Mesothelial cell of epicardium (in vitro differentiated cells): ENCODE data around the gene KIAA0825. TPM values are rescaled to one million over a fixed set of nuclear protein-coding genes. Genes with fewer than 3 reads are reported as not detected.

Source experiments
- DNase-seq, 2 experiments: peaks; one replicate each; pipeline ENCODE4 v3.0.0; 2021; ENCODE audit warnings: low spot score in 2 of 2; ENCODE audit not compliant: unreplicated experiment in 2 of 2
- H3K27ac Mint-ChIP-seq: 2 replicates; pipeline ENCODE4 v1.8.0; 2021; ENCODE audit warnings: mixed read lengths
- H3K27me3 Mint-ChIP-seq: 2 replicates; pipeline ENCODE4 v1.8.0; 2021; ENCODE audit warnings: low read depth, mixed read lengths
- H3K36me3 Mint-ChIP-seq: 2 replicates; pipeline ENCODE4 v1.8.0; 2021; ENCODE audit warnings: mixed read lengths
- H3K4me1 Mint-ChIP-seq: 2 replicates; pipeline ENCODE4 v1.8.0; 2021; ENCODE audit warnings: mixed read lengths
- H3K4me3 Mint-ChIP-seq: 2 replicates; pipeline ENCODE4 v1.8.0; 2021; ENCODE audit warnings: mild to moderate bottlenecking, moderate library complexity, mixed read lengths
- H3K9me3 Mint-ChIP-seq: 2 replicates; pipeline ENCODE4 v1.8.0; 2021; ENCODE audit warnings: mixed read lengths
- total RNA-seq: library from RNA; stranded (reverse); gene quantifications from 3 replicates; pipeline ENCODE4 v1.2.1, GENCODE V29; 2021
- TF ChIP-seq, protein P1 (sequence below): fragments of 200-600 bp; sonication (generic); IDR thresholded peaks from one replicate; pipeline ENCODE4 v1.5.0; 2021; ENCODE audit warnings: antibody characterized with exemption; ENCODE audit not compliant: unreplicated experiment

The KIAA0825 gene
- total RNA-seq, 1 donor from 2014 or later: 5.4 TPM

DNA sequence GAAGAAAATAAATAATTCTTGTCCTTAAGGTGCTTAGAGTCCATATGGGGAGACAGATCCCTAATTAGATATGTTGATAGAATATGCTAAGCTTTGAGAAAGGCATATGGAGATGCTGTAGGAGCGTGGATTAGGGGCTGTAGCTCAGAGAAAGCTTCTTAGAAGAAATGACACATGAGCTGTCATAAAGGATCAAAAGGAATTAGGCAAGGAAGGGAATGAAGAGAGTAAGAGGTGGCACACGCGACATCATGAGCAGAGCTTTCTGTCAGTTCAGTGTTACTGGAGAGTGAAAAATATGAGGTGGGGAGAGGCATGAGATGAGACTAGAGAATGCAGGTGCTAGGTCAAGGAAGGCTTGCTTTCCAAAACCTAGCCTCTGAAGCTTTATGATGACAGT lies 118.6 kb downstream of the KIAA0825 start:
- Mint-ChIP-seq H3K9me3 (no peaks in the 10 kb centered on the region), H3K4me1 (no peaks in the 10 kb centered on the region), H3K4me3 (no peak overlapping the region), H3K36me3 (no peaks in the 10 kb centered on the region), H3K27ac (no peak overlapping the region), H3K27me3 (no peaks in the 10 kb centered on the region)
- TF ChIP-seq, protein P1, sequence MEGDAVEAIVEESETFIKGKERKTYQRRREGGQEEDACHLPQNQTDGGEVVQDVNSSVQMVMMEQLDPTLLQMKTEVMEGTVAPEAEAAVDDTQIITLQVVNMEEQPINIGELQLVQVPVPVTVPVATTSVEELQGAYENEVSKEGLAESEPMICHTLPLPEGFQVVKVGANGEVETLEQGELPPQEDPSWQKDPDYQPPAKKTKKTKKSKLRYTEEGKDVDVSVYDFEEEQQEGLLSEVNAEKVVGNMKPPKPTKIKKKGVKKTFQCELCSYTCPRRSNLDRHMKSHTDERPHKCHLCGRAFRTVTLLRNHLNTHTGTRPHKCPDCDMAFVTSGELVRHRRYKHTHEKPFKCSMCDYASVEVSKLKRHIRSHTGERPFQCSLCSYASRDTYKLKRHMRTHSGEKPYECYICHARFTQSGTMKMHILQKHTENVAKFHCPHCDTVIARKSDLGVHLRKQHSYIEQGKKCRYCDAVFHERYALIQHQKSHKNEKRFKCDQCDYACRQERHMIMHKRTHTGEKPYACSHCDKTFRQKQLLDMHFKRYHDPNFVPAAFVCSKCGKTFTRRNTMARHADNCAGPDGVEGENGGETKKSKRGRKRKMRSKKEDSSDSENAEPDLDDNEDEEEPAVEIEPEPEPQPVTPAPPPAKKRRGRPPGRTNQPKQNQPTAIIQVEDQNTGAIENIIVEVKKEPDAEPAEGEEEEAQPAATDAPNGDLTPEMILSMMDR: no peak
- DNase-seq: no peak

DNA sequence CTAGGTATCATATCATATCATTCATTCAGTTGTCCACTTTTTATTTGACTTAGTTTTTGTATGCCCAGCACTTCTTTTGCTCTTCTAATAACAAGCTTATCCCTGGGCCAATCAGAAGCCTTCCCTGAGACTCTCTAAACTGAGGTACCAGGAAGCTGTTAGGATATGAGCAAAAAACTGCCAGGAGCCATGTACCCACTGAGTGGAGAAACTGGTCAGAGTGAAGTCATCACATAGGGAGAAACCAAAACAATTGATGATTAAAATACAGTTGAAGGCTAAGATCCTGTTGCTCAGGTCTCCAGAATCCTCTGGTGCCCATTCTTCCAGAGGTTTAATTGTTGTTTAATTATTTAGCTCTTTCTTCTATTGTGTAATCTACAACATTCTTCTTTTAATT lies 120.2 kb downstream of the KIAA0825 start:
- Mint-ChIP-seq H3K9me3 (no peaks in the 10 kb centered on the region), H3K4me1 (no peaks in the 10 kb centered on the region), H3K4me3 (no peak overlapping the region), H3K36me3 (no peaks in the 10 kb centered on the region), H3K27ac (no peak overlapping the region), H3K27me3 (no peaks in the 10 kb centered on the region)
- TF ChIP-seq, protein P1: no peak
- no peak for DNase-seq

DNA sequence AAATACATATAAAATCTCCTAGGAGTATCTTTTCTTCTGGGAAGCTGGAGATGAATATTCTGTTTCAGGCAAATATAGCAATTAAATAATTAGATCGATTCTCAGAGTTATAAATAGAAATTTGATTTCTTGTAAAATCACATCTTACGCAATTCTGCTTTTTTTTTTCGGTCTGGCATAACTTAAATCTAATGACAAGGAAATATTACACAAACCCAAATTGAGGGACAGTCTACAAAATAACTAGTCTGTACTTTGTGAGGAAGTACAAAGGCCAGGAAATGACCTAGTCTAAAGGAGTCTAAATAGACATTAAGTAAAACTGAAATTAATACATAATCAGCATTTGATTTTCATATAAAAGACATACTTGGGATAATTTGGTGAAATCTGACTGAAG lies 133.3 kb downstream of the KIAA0825 start:
- H3K36me3 Mint-ChIP-seq: no peaks in the 10 kb centered on the region
- H3K27ac Mint-ChIP-seq: no peak overlapping the region
- no peaks in the 10 kb centered on the region for H3K27me3 Mint-ChIP-seq
- no peaks in the 10 kb centered on the region for H3K9me3 Mint-ChIP-seq
- no peak for DNase-seq
- no peak overlapping the region for H3K4me3 Mint-ChIP-seq
- H3K4me1 Mint-ChIP-seq: no peaks in the 10 kb centered on the region
- TF ChIP-seq, protein P1: no peak

DNA sequence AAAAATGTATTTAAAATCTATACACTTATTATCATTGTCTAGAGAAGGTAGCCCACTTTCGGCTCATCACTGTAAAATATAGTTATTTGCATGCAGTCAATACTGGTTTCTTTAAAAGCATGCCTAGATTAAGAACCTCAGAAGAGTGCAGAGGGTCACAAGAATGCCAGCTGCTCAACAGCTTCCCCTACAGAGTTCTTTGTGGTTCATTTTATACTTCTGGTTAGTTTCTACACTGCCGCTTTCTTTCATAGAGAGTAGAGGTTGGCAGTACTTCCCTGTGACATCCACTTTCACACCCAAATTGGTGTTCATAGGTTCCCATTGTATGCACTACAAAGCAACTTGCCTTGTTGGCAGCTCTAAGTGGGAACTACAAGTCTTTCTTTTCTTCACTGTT lies 137.3 kb downstream of the KIAA0825 start:
- H3K4me1 Mint-ChIP-seq: no peaks in the 10 kb centered on the region
- no peak for DNase-seq

DNA sequence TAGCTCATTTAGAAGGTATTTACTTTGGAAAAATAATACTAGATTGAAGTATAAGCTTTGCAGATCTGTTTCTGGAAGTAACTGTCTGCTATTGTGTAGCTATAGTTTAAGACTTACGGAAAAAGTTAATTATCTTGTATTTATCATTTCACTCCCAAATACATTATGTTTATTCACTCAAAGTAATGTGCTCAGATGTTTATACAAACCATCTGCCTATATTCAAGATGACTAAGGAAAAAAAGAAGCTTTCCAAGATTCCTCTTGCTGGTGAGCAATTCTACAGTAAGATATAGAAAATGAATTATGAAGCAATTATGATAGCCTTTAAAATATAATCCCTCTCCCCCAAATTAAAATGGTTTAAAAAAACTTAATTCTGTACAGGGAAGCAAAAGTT lies 137.9 kb downstream of the KIAA0825 start:
- H3K36me3 Mint-ChIP-seq: no peaks in the 10 kb centered on the region
- DNase-seq: no peak
- no peaks in the 10 kb centered on the region for H3K4me1 Mint-ChIP-seq
- H3K4me3 Mint-ChIP-seq: no peak overlapping the region
- H3K27me3 Mint-ChIP-seq: peaks cover 3% of the 10 kb centered on the region
- TF ChIP-seq, protein P1: no peak
- H3K27ac Mint-ChIP-seq: no peak overlapping the region
- H3K9me3 Mint-ChIP-seq: no peaks in the 10 kb centered on the region

More for the DNA sequence above, 137.3 kb downstream of the KIAA0825 start:
- no peak overlapping the region for H3K4me3 Mint-ChIP-seq
- H3K9me3 Mint-ChIP-seq: no peaks in the 10 kb centered on the region
- H3K36me3 Mint-ChIP-seq: no peaks in the 10 kb centered on the region
- peaks cover 3% of the 10 kb centered on the region for H3K27me3 Mint-ChIP-seq
- TF ChIP-seq, protein P1: no peak
- H3K27ac Mint-ChIP-seq: no peak overlapping the region

DNA sequence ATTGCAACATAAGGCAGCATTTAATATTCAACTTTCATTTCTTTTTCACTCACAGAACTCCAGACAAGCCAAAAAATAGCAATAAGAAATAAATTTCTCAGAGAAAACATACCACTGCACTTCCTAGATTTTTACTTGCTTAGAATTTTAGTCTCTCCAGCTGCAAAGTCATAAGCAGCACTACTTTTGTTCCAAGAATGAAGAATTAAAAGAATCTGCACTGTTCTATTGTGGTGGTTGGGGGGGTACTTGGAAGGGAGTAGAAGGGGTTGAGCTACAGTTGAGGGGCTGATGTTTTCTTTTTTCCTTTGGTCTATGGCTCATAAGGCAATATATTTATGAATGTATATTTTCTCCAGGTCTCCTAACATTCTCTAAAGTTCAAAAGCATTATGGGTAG lies 144.5 kb downstream of the KIAA0825 start:
- DNase-seq: no peak
- H3K4me1 Mint-ChIP-seq: peaks cover 20% of the 10 kb centered on the region
- no peak overlapping the region for H3K4me3 Mint-ChIP-seq
- H3K27me3 Mint-ChIP-seq: peaks cover 2% of the 10 kb centered on the region
- no peak overlapping the region for H3K27ac Mint-ChIP-seq
- TF ChIP-seq, protein P1: no peak
- no peaks in the 10 kb centered on the region for H3K36me3 Mint-ChIP-seq
- no peaks in the 10 kb centered on the region for H3K9me3 Mint-ChIP-seq
